ENCODE results near the gene UBTD2. TPM values are rescaled to one million over a fixed set of nuclear protein-coding genes. Genes with fewer than 3 reads are reported as not detected.

UBTD2 gene
- total RNA-seq, 2 donors from 2014 or later, result 16.1 to 17.8 TPM

GRCh38 chr5:172311026-172311425, 27.5 kb upstream of the UBTD2 start:
- TF ChIP-seq CTCF (IDR thresholded peaks at IDR 0.05), result no peak
- Histone ChIP-seq H3K4me3 (no peak overlapping the region), H3K27ac (no peak overlapping the region), H3K36me3 (no peaks in the 10 kb centered on the region), H3K4me1 (ENCODE audit: control insufficient read depth in 1 of 2, low read depth in 2 of 2) (no peaks in the 10 kb centered on the region), H3K9me3 (no peaks in the 10 kb centered on the region), H3K27me3 (replicated peaks; ENCODE audit: insufficient read depth) (no peaks in the 10 kb centered on the region)
- ATAC-seq (ENCODE audit: insufficient number of reproducible peaks, low FRiP score, low read depth) (no peak), DNase-seq (ENCODE audit: low spot score) (no peak)

GRCh38 chr5:172305380-172305779, 21.8 kb upstream of the UBTD2 start:
- TF ChIP-seq CTCF (IDR thresholded peaks at IDR 0.05), result no peak
- no peak for DNase-seq (ENCODE audit: low spot score)
- Histone ChIP-seq H3K4me3 (no peak overlapping the region), H3K36me3 (no peaks in the 10 kb centered on the region), H3K27me3 (replicated peaks; ENCODE audit: insufficient read depth) (no peaks in the 10 kb centered on the region), H3K9me3 (peaks cover 4% of the 10 kb centered on the region), H3K27ac (no peak overlapping the region), H3K4me1 (ENCODE audit: control insufficient read depth in 1 of 2, low read depth in 2 of 2) (peaks cover 0 to 10% of the 10 kb centered on the region in 2 donors)
- ATAC-seq (ENCODE audit: insufficient number of reproducible peaks, low FRiP score, low read depth), result no peak

GRCh38 chr5:172303572-172304335, 20.2 kb upstream of the UBTD2 start:
- DNase-seq (ENCODE audit: low spot score) (no peak), ATAC-seq (ENCODE audit: insufficient number of reproducible peaks, low FRiP score, low read depth) (no peak)
- TF ChIP-seq CTCF (IDR thresholded peaks at IDR 0.05), result no peak
- peaks cover 1 to 17% of the 10 kb centered on the region in 2 donors for H3K4me1 ChIP-seq (ENCODE audit: control insufficient read depth in 1 of 2, low read depth in 2 of 2)
- H3K36me3 ChIP-seq, result no peaks in the 10 kb centered on the region
- H3K9me3 ChIP-seq, result peaks cover 4% of the 10 kb centered on the region
- no peaks in the 10 kb centered on the region for H3K27me3 ChIP-seq (replicated peaks; ENCODE audit: insufficient read depth)
- no peak overlapping the region for H3K27ac ChIP-seq
- no peak overlapping the region for H3K4me3 ChIP-seq

GRCh38 chr5:172303162-172303561, 19.6 kb upstream of the UBTD2 start:
- no peaks in the 10 kb centered on the region for H3K36me3 ChIP-seq
- H3K4me1 ChIP-seq (ENCODE audit: control insufficient read depth in 1 of 2, low read depth in 2 of 2), result peaks cover 5 to 23% of the 10 kb centered on the region in 2 donors
- no peak overlapping the region for H3K27ac ChIP-seq
- DNase-seq (ENCODE audit: low spot score) (no peak), ATAC-seq (ENCODE audit: insufficient number of reproducible peaks, low FRiP score, low read depth) (no peak)
- no peak for TF ChIP-seq CTCF (IDR thresholded peaks at IDR 0.05)
- H3K27me3 ChIP-seq (replicated peaks; ENCODE audit: insufficient read depth), result no peaks in the 10 kb centered on the region
- H3K9me3 ChIP-seq, result peaks cover 4% of the 10 kb centered on the region
- H3K4me3 ChIP-seq, result no peak overlapping the region

DNA sequence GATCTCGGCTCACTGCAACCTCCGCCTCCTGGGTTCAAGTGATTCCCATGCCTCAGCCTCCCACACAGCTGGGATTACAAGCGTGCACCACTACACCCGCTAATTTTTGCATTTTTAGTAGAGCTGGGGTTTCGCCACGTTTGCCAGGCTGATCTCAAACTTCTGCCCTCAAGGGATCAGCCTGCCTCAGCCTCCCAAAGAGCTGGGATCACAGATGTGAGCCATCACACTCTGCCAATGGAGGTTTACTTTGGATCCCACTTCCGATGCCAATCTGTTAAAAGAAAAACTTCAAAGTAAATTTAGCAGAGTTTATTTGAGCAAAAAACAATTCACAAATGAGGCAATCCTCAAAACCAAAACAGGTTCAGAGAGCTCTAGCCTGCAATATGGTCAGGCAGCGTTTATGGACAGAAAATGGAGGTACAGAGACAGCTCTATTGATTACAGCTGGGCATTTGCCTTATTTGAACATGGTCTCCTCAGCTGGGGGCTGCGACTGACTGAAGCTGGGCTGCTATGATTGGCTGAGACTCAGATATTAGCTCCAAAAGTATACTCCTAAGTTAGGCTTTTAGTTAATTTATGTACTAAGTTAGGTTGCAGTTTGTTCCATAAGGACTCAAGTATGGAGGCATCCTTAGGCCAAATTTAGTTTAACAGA, 18.6 kb upstream of the UBTD2 start:
- Histone ChIP-seq H3K4me3 (no peak overlapping the region), H3K36me3 (no peaks in the 10 kb centered on the region), H3K27ac (no peak overlapping the region), H3K27me3 (replicated peaks; ENCODE audit: insufficient read depth) (no peaks in the 10 kb centered on the region), H3K9me3 (peaks cover 4% of the 10 kb centered on the region), H3K4me1 (ENCODE audit: control insufficient read depth in 1 of 2, low read depth in 2 of 2) (peaks cover 10 to 29% of the 10 kb centered on the region in 2 donors)
- DNase-seq (ENCODE audit: low spot score) (no peak), ATAC-seq (ENCODE audit: insufficient number of reproducible peaks, low FRiP score, low read depth) (no peak)
- no peak for TF ChIP-seq CTCF (IDR thresholded peaks at IDR 0.05)

Measured in thoracic aorta (tissue), 2 donors.